Stomach (tissue), 9 donors: ENCODE results near the gene RETREG1. TPM values are rescaled to one million over a fixed set of nuclear protein-coding genes. Genes with fewer than 3 reads are reported as not detected.
A peak's percentile ranks its signal among the peaks of the same experiment; 100 is the strongest.
"Not testable (repeated sequence)": the region's sequence is repeated elsewhere in the genome, so short reads cannot be mapped to it uniquely, and the experiment has no call there.

Source experiments
- DNase-seq, 2 donors: peaks; one replicate each; pipeline versions ENCODE4 v3.0.0 to v3.0.0-alpha.2; 2013 to 2019
- H3K27ac ChIP-seq, 5 donors: fragments of 200-600 bp in 4 of 5; sonication (generic) in 4 of 5; one replicate each; pipeline ENCODE4 v1.5.1; 2013 to 2019; ENCODE audit warnings: mild to moderate bottlenecking in 1 of 5, moderate library complexity in 1 of 5
- H3K27me3 ChIP-seq, 3 donors: fragments of 200-600 bp; sonication (generic); one replicate each; pipeline ENCODE4 v1.5.1; 2017 to 2019; ENCODE audit warnings: mixed run types in 1 of 3
- H3K36me3 ChIP-seq, 4 donors: fragments of 200-600 bp; sonication (generic); 1 replicate in 3 of 4; 2 replicates in 1 of 4; pipeline ENCODE4 v1.5.1; 2016 to 2019
- H3K4me1 ChIP-seq, 4 donors: fragments of 200-600 bp; sonication (generic); one replicate each; pipeline ENCODE4 v1.5.1; 2016 to 2019
- H3K4me3 ChIP-seq, 4 donors: fragments of 200-600 bp; sonication (generic) in 3 of 4; one replicate each; pipeline ENCODE4 v1.5.1; 2016 to 2019; ENCODE audit warnings: mild to moderate bottlenecking in 1 of 4
- H3K9me3 ChIP-seq, 4 donors: fragments of 200-600 bp; sonication (generic); one replicate each; pipeline ENCODE4 v1.5.1; 2016 to 2019
- EP300 ChIP-seq: sonication (generic); formaldehyde crosslinking; IDR thresholded peaks from one replicate; pipeline ENCODE4 v1.6.1; 2017; ENCODE audit warnings: antibody characterized with exemption
- POLR2A ChIP-seq, 4 donors: fragments of 450-650 bp; IDR thresholded peaks; one replicate each; pipeline ENCODE4 v1.6.1; 2016; ENCODE audit warnings: antibody characterized with exemption in 4 of 4, control low read depth in 2 of 4, mild to moderate bottlenecking in 1 of 4, moderate library complexity in 1 of 4
- POLR2AphosphoS5 ChIP-seq, 3 donors: sonication (generic); formaldehyde crosslinking; IDR thresholded peaks; one replicate each; pipeline ENCODE4 v1.6.1; 2016; ENCODE audit warnings: antibody characterized with exemption in 3 of 3
- WGBS, 5 donors: extraction: QIAGEN DNeasy Blood & Tissue Kit in 3 of 5; methylation state at CpG; one replicate each; pipeline versions ENCODE4 v1.1.5 to v1.1.7; 2013 to 2018; 5-methylcytosine and 5-hydroxymethylcytosine counted together
- intact Hi-C: fragments of 100-400 bp; cut with DNase I; formaldehyde crosslinking; loops from one replicate; pipeline ENCODE4 v1.15.1; 2023; ENCODE audit warnings: low total_unique reads
- polyA plus RNA-seq, 3 donors: library from polyadenylated mRNA; stranded (reverse); fragments of 200-250 nt; gene quantifications; one replicate each; pipeline ENCODE4 v1.2.3, GENCODE V29; 2013
- total RNA-seq, 5 donors: library from RNA; depleted of rRNA; stranded (reverse); fragments of >200 nt; gene quantifications; one replicate each; pipeline versions ENCODE4 v1.1.0 to v1.2.3, GENCODE V29; 2014 to 2016
- TF ChIP-seq, protein P1 (sequence below), 7 experiments: fragments of 450-650 bp in 4 of 7; fragments of 200-600 bp in 3 of 7; sonication (generic) in 3 of 7; IDR thresholded peaks; one replicate each; pipeline ENCODE4 v1.5.1; 2016 to 2019; ENCODE audit warnings: antibody characterized with exemption in 7 of 7, control low read depth in 2 of 7, mild to moderate bottlenecking in 1 of 7
- donor health status: healthy with polysubstance abuse.
- donor health status: Bipolar disorder and iron deficiency.
- donor health status: healthy.

Gene RETREG1
- total and polyA plus RNA-seq, 8 donors: 7.1 to 71.2 (median 23.9) TPM

DNA sequence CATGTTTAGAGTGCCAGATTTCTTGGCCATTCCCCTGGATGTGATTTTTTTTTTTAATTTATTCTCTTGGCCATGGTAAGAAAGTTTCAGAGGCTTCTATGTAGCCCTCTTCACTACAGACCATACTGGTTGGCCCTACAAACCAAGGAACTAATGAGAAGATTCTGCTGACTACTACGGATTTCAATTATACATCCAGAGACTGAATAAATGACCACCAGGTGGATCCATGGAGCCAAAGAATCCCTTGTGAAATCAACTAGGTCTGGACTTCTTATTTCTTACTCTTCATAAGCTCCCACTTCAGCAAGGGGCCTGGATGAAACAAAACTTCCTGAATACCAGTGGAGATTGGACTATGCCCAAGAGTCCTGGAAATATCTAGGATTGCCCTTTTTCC lies 178.8 kb downstream of the RETREG1 start:
- Histone ChIP-seq H3K4me1 (no peaks in the 10 kb centered on the region), H3K9me3 (no peaks in the 10 kb centered on the region), H3K4me3 (no peak overlapping the region), H3K27ac (no peak overlapping the region), H3K27me3 (no peaks in the 10 kb centered on the region), H3K36me3 (no peaks in the 10 kb centered on the region)
- TF ChIP-seq, protein P1, sequence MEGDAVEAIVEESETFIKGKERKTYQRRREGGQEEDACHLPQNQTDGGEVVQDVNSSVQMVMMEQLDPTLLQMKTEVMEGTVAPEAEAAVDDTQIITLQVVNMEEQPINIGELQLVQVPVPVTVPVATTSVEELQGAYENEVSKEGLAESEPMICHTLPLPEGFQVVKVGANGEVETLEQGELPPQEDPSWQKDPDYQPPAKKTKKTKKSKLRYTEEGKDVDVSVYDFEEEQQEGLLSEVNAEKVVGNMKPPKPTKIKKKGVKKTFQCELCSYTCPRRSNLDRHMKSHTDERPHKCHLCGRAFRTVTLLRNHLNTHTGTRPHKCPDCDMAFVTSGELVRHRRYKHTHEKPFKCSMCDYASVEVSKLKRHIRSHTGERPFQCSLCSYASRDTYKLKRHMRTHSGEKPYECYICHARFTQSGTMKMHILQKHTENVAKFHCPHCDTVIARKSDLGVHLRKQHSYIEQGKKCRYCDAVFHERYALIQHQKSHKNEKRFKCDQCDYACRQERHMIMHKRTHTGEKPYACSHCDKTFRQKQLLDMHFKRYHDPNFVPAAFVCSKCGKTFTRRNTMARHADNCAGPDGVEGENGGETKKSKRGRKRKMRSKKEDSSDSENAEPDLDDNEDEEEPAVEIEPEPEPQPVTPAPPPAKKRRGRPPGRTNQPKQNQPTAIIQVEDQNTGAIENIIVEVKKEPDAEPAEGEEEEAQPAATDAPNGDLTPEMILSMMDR (IDR thresholded peaks at IDR 0.05): peak in 1 of 7 experiments; percentile 8
- no peak for TF ChIP-seq EP300
- TF ChIP-seq POLR2A (IDR thresholded peaks at IDR 0.05): no peak
- 32 to 88% (median 67%) methylated on average over 1 of the region's 1 CpG for WGBS, 5 donors
- DNase-seq: no peak
- intact Hi-C loops: no loop called here

DNA sequence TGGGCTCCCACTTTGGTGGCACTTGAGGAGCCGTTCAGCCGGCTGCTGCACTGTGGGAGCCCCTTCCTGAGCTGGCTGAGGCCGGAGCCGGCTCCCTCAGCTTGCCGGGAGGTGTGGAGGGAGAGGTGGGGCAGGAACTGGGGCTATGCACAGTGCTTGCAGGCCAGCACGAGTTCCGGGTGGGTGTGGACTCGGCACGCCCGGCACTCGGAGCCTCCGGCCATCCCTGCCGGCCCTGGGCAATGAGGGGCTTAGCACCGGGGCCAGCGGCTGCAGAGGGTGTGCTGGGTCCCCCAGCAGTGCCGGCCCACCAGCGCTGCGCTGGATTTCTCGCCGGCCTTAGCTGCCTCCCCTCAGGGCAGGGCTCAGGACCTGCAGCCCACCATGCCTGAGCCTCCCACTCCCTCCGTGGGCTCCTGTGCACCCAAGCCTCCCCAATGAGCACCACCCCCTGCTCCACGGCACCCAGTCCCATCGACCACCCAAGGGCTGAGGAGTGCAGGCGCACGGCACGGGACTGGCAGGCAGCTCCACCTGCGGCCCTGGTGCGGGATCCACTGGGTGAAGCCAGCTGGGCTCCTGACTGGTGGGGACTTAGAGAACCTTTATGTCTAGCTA lies 180.6 kb downstream of the RETREG1 start:
- not testable (repeated sequence) for DNase-seq
- WGBS, 5 donors: 88 to 92% (median 91%) methylated on average over 8 to 28 of the region's 28 CpGs

DNA sequence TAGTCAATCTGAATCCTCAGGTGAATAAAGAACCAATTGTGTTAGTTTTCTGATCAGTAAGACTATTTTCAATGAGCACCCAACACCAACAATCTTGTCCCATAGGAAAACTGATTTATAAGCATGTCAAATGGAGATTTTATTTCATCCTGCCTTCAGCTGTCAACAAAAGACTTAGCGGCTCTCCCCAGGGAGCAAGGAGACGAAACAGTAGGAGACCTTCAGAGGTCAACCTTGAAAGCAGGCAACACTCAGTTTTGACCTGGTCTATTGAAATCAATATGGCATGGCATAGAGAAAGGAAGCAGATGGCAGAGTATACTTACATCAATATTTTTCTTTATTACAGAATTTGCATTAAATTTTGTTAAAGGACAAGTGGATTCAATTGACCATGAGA lies 185.3 kb downstream of the RETREG1 start:
- intact Hi-C loops: no loop called here
- no peak overlapping the region for H3K27ac ChIP-seq
- H3K36me3 ChIP-seq: no peaks in the 10 kb centered on the region
- H3K9me3 ChIP-seq: no peaks in the 10 kb centered on the region
- no peak for TF ChIP-seq POLR2A (IDR thresholded peaks at IDR 0.05)
- TF ChIP-seq, protein P1 (IDR thresholded peaks at IDR 0.05): no peak
- TF ChIP-seq EP300: no peak
- TF ChIP-seq POLR2AphosphoS5 (IDR thresholded peaks at IDR 0.05): no peak
- H3K4me1 ChIP-seq: no peaks in the 10 kb centered on the region
- H3K4me3 ChIP-seq: no peak overlapping the region
- peaks cover 0 to 2% (median 0%) of the 10 kb centered on the region in 3 donors for H3K27me3 ChIP-seq
- no peak for DNase-seq
- WGBS, 5 donors: 63 to 75% (median 71%) methylated on average over 2 of the region's 2 CpGs

More for the DNA sequence above, 180.6 kb downstream of the RETREG1 start:
- H3K27ac ChIP-seq, H3K9me3 ChIP-seq, H3K4me1 ChIP-seq, H3K36me3 ChIP-seq, H3K4me3 ChIP-seq, H3K27me3 ChIP-seq, intact Hi-C loops: not testable (repeated sequence)

DNA sequence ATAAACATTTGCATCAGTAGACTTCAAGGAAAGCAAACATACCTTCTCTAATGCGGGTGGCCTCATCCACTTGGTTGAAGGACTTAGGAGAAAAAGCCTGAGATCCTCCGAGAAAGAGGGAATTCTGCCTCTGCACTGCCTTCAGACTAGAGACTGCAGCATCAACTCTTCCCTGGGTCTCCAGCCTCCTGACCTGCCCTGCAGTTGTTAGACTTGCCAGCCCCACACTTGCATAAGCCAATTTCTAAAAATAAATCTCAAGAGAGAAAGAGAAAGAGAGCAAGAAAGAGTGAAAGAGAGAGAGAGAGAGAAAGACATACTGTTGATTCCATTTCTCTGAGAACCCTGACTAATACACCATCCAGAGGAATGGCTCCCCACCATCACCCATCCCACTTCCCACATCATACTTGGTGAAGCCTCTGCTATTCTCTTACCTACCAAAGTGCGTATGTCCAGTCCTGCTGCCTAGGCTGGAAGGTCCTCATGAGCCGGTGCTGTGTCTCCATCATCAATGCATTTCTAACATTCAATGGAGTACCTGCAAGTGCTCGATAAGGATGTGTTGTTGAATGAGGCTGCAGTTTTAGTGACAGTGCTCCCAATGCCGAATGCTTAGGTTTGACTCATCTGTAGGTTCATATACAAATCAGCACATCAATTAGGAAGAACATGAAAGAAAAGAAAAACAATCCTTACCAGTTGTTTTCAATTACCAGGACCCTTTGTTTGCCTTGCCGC lies 186.3 kb downstream of the RETREG1 start:
- Histone ChIP-seq H3K27me3 (peaks cover 0 to 7% (median 0%) of the 10 kb centered on the region in 3 donors), H3K4me3 (no peak overlapping the region), H3K4me1 (no peaks in the 10 kb centered on the region), H3K36me3 (no peaks in the 10 kb centered on the region), H3K27ac (no peak overlapping the region), H3K9me3 (no peaks in the 10 kb centered on the region)
- 77 to 91% (median 85%) methylated on average over 7 of the region's 7 CpGs for WGBS, 5 donors
- DNase-seq: no peak
- intact Hi-C loops: no loop called here
- TF ChIP-seq POLR2AphosphoS5 (IDR thresholded peaks at IDR 0.05) (no peak), EP300 (no peak)

DNA sequence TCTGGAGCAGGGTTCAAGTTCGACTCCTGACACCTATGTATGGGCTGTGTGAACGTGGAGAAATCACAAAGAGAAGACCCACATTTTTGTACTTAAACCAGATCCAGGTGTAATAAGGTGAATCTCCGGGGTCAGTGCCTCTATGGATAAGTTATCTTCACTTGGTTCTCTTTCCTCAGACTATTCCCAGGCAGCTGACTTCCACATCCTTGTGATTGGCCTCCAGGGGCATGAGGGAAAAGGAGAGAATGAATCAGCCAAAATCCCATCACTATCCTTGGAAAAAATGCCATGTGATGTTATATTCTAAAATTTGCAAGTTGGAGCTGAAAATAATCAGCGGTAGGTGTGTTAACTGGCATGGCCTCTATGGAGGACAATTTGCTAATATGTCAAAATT lies 188.4 kb downstream of the RETREG1 start:
- intact Hi-C loops: no loop called here
- no peak overlapping the region for H3K4me3 ChIP-seq
- 74 to 86% (median 83%) methylated on average over 4 of the region's 4 CpGs for WGBS, 5 donors
- no peak for DNase-seq
- H3K36me3 ChIP-seq: no peaks in the 10 kb centered on the region
- H3K27ac ChIP-seq: no peak overlapping the region
- peaks cover 0 to 8% (median 0%) of the 10 kb centered on the region in 3 donors for H3K27me3 ChIP-seq
- TF ChIP-seq EP300 (no peak), POLR2A (IDR thresholded peaks at IDR 0.05) (no peak), POLR2AphosphoS5 (IDR thresholded peaks at IDR 0.05) (no peak)
- TF ChIP-seq, protein P1 (IDR thresholded peaks at IDR 0.05): no peak
- H3K4me1 ChIP-seq: no peaks in the 10 kb centered on the region
- H3K9me3 ChIP-seq: no peaks in the 10 kb centered on the region
